HG03139 (cell line): ENCODE results near the gene PTPRG.

Experiments used
- ATAC-seq: cut with Tn5 transposase; IDR thresholded peaks from one replicate; pipeline ENCODE4 v1.9.1; 2021; ENCODE audit not compliant: unreplicated experiment

Gene PTPRG

GRCh38 chr3:61847784-61848462 is 286.6 kb downstream of the PTPRG start:
- no peak for ATAC-seq

- ATAC-seq, result no peak
Measured at GRCh38 chr3:61848885-61849284, 287.5 kb downstream of the PTPRG start.

GRCh38 chr3:61853912-61854311 is 292.5 kb downstream of the PTPRG start:
- no peak for ATAC-seq

- ATAC-seq, result no peak
Measured at GRCh38 chr3:61855211-61855610, 293.8 kb downstream of the PTPRG start.

GRCh38 chr3:61857297-61857696 is 295.9 kb downstream of the PTPRG start:
- no peak for ATAC-seq

- ATAC-seq, result peak; percentile 60
Measured at GRCh38 chr3:61858054-61858453, 296.7 kb downstream of the PTPRG start.

- no peak for ATAC-seq
Measured at GRCh38 chr3:61861410-61861809, 300.0 kb downstream of the PTPRG start.

- ATAC-seq, result no peak
Measured at GRCh38 chr3:61862614-61863289, 301.4 kb downstream of the PTPRG start.

GRCh38 chr3:61863579-61863978 is 302.2 kb downstream of the PTPRG start:
- no peak for ATAC-seq

GRCh38 chr3:61864886-61865285 is 303.5 kb downstream of the PTPRG start:
- no peak for ATAC-seq

- no peak for ATAC-seq
Measured at GRCh38 chr3:61865466-61866152, 304.2 kb downstream of the PTPRG start.

GRCh38 chr3:61866153-61866542 is 304.8 kb downstream of the PTPRG start:
- no peak for ATAC-seq

- no peak for ATAC-seq
Measured at GRCh38 chr3:61866961-61867461, 305.6 kb downstream of the PTPRG start.

GRCh38 chr3:61868499-61868898 is 307.1 kb downstream of the PTPRG start:
- no peak for ATAC-seq

GRCh38 chr3:61869371-61869770 is 308.0 kb downstream of the PTPRG start:
- no peak for ATAC-seq

GRCh38 chr3:61871644-61872043 is 310.3 kb downstream of the PTPRG start:
- ATAC-seq, result no peak

- no peak for ATAC-seq
Measured at GRCh38 chr3:61872077-61872706, 310.8 kb downstream of the PTPRG start.

- ATAC-seq, result no peak
Measured at GRCh38 chr3:61875046-61875844, 313.9 kb downstream of the PTPRG start.

- ATAC-seq, result no peak
Measured at GRCh38 chr3:61875976-61876671, 314.8 kb downstream of the PTPRG start.

GRCh38 chr3:61876797-61877196 is 315.4 kb downstream of the PTPRG start:
- no peak for ATAC-seq
